Panc1 (cell line): ENCODE data around the gene CACNA1C. TPM values are rescaled to one million over a fixed set of nuclear protein-coding genes. Genes with fewer than 3 reads are reported as not detected.

Experiments
- ATAC-seq: fragments of 200-7000 bp; cut with Tn5 transposase; 2 replicates; pipeline ENCODE4 v1.9.1; 2020; ENCODE audit warnings: mild to moderate bottlenecking, moderate library complexity
- BruUV-seq: library from RNA; stranded (reverse); fragments of 400-500 nt; replicated peaks from 2 replicates; lab custom pipeline; 2021; lab: Mats Ljungman, UMichigan
- CTCF ChIA-PET: fragments of 300-600 bp; sonication (Branson Sonifier 250); formaldehyde crosslinking; loops from one replicate; lab custom pipeline; 2022; ENCODE audit warnings: antibody characterized with exemption; lab: Charles Lee
- POLR2A ChIA-PET: fragments of 300-600 bp; sonication (Branson Sonifier 250); formaldehyde crosslinking; loops from one replicate; lab custom pipeline; 2022; ENCODE audit warnings: antibody characterized with exemption; lab: Charles Lee
- DNase-seq: peaks from one replicate; pipeline ENCODE4 v3.0.0-alpha.2; 2010; ENCODE audit warnings: low read depth, low spot score
- H3K27ac ChIP-seq: 2 replicates; pipeline ENCODE4 v1.5.1; 2011; ENCODE audit warnings: mild to moderate bottlenecking, low read length, inconsistent platforms
- H3K27me3 ChIP-seq: fragments of 200-500 bp; sonication (Bioruptor generic); 2 replicates; pipeline ENCODE4 v1.6.0; 2014; ENCODE audit warnings: low read length, inconsistent platforms; ENCODE audit not compliant: control insufficient read depth, insufficient read depth
- H3K36me3 ChIP-seq: fragments of 200-500 bp; sonication (Bioruptor generic); 2 replicates; pipeline ENCODE4 v1.5.1; 2014; ENCODE audit warnings: inconsistent platforms, mild to moderate bottlenecking, low read length, moderate library complexity; ENCODE audit not compliant: control insufficient read depth, insufficient read depth
- H3K4me1 ChIP-seq: 2 replicates; pipeline ENCODE4 v1.5.1; 2011; ENCODE audit warnings: inconsistent platforms, mild to moderate bottlenecking, low read length, moderate library complexity; ENCODE audit not compliant: control insufficient read depth, insufficient read depth
- H3K4me3 ChIP-seq, 2 experiments: 2 replicates each; pipeline ENCODE4 v1.5.1; 2011 to 2012; ENCODE audit warnings: low read depth in 2 of 2, low read length in 2 of 2, mild to moderate bottlenecking in 2 of 2, inconsistent platforms in 1 of 2, moderate library complexity in 1 of 2
- H3K9me3 ChIP-seq: fragments of 200-500 bp; sonication (Bioruptor generic); 2 replicates; pipeline ENCODE4 v1.5.1; 2014; ENCODE audit warnings: low read depth, mild to moderate bottlenecking, inconsistent platforms, low read length, moderate library complexity; ENCODE audit not compliant: control insufficient read depth, insufficient read depth
- CTCF ChIP-seq: fragments of 450-650 bp; IDR thresholded peaks from 2 replicates; pipeline ENCODE4 v1.5.1; 2017; ENCODE audit warnings: mild to moderate bottlenecking
- POLR2AphosphoS5 ChIP-seq: IDR thresholded peaks from 2 replicates; pipeline ENCODE4 v1.6.1; 2012; ENCODE audit warnings: mild to moderate bottlenecking, low read depth, low read length, moderate library complexity
- REST ChIP-seq, 2 experiments: IDR thresholded peaks; 2 replicates each; pipeline ENCODE4 v1.6.1; 2011 to 2012; ENCODE audit warnings: low read depth in 2 of 2, control low read depth in 1 of 2, low read length in 1 of 2, mild to moderate bottlenecking in 1 of 2, moderate library complexity in 1 of 2; ENCODE audit not compliant: insufficient read depth in 1 of 2
- SIN3A ChIP-seq: IDR thresholded peaks from 2 replicates; pipeline ENCODE4 v1.6.1; 2012; ENCODE audit warnings: low read depth, mild to moderate bottlenecking, low read length, moderate library complexity, borderline replicate concordance; ENCODE audit not compliant: insufficient read depth
- TCF7L2 ChIP-seq: IDR thresholded peaks from 2 replicates; pipeline ENCODE4 v1.6.1; 2011; ENCODE audit warnings: mild to moderate bottlenecking, low read depth, low read length, inconsistent platforms
- in situ Hi-C: cut with HindIII; loops from 2 replicates; pipeline ENCODE4 v1.10.0; 2016; ENCODE audit warnings: low sequenced_read_pairs, low pct_unique_long_range_greater_than_20kb
- intact Hi-C: fragments of 100-400 bp; cut with micrococcal nuclease; formaldehyde crosslinking; loops from one replicate; pipeline ENCODE4 v1.10.0; 2022; ENCODE audit not compliant: unreplicated experiment
- total RNA-seq: library from RNA; stranded (reverse); gene quantifications from one replicate; pipeline ENCODE4 v1.2.1, GENCODE V29; 2021; ENCODE audit not compliant: unreplicated experiment

Gene CACNA1C
- total RNA-seq, 1 experiment from 2014 or later, result 0.03 TPM

GRCh38 chr12:2319136-2319535, 266.3 kb downstream of the CACNA1C start:
- ChIA-PET CTCF (no interaction called here), POLR2A (no interaction called here)
- in situ Hi-C loops (no loop called here), intact Hi-C loops (no loop called here)
- Histone ChIP-seq H3K27me3 (peaks cover 2% of the 10 kb centered on the region; the same call in 1 of the 2 replicates), H3K9me3 (no peaks in the 10 kb centered on the region), H3K4me3 (no peak overlapping the region), H3K27ac (no peak overlapping the region), H3K4me1 (no peaks in the 10 kb centered on the region), H3K36me3 (no peaks in the 10 kb centered on the region)
- no peak for TF ChIP-seq CTCF
- TF ChIP-seq POLR2AphosphoS5, result no peak
- TF ChIP-seq SIN3A, result no peak
- no peak for TF ChIP-seq TCF7L2
- TF ChIP-seq REST (IDR thresholded peaks at IDR 0.05; ENCODE audit: insufficient read depth in 1 of 2, low read depth in 2 of 2, low read length in 1 of 2), result no peak
- ATAC-seq (no peak), DNase-seq (no peak)
- BruUV-seq, result no TSS peak

GRCh38 chr12:2319737-2320506, 267.1 kb downstream of the CACNA1C start:
- H3K4me3 ChIP-seq, result no peak overlapping the region
- intact Hi-C loops, result no loop called here
- H3K36me3 ChIP-seq, result no peaks in the 10 kb centered on the region
- no peaks in the 10 kb centered on the region for H3K4me1 ChIP-seq
- no TSS peak for BruUV-seq
- in situ Hi-C loops, result no loop called here
- H3K9me3 ChIP-seq, result no peaks in the 10 kb centered on the region
- H3K27ac ChIP-seq, result no peak overlapping the region
- no peak for ATAC-seq
- DNase-seq, result no peak
- H3K27me3 ChIP-seq, result peaks cover 2% of the 10 kb centered on the region; the same call in 1 of the 2 replicates
- CTCF ChIA-PET, result no interaction called here
- TF ChIP-seq REST (IDR thresholded peaks at IDR 0.05; ENCODE audit: insufficient read depth in 1 of 2, low read depth in 2 of 2, low read length in 1 of 2), result no peak
- POLR2A ChIA-PET, result no interaction called here
